ENCODE measurements around the gene NFATC2IP. TPM values are rescaled to one million over a fixed set of nuclear protein-coding genes. Genes with fewer than 3 reads are reported as not detected.
A peak's percentile ranks its signal among the peaks of the same experiment; 100 is the strongest.

NFATC2IP gene
- total and polyA plus RNA-seq, 2 of the 13 experiments (the other 11 are each of a cell fraction or from before 2014, with no cell fraction given) = 32.1 to 48.5 TPM

- Histone ChIP-seq H3K27me3 (ENCODE audit: control insufficient read depth in 1 of 2, insufficient read depth in 2 of 2, low read length in 2 of 2) (no peaks in the 10 kb centered on the region), H3K9me3 (ENCODE audit: low read length) (no peaks in the 10 kb centered on the region), H3K36me3 (replicated peaks in 1 of 2; ENCODE audit: control insufficient read depth in 1 of 2, insufficient read depth in 2 of 2, low read length in 2 of 2) (no peaks in the 10 kb centered on the region), H4K20me1 (ENCODE audit: insufficient read depth, low read length) (no peaks in the 10 kb centered on the region), H3K27ac (ENCODE audit: extremely low read length, insufficient read depth, low read length) (no peak overlapping the region), H3K79me2 (ENCODE audit: insufficient read depth, low read length) (no peaks in the 10 kb centered on the region), H3K4me3 (replicated peaks in 1 of 3; ENCODE audit: insufficient read depth in 1 of 3, low read depth in 2 of 3, low read length in 3 of 3) (no peak overlapping the region), H3K9ac (ENCODE audit: insufficient read depth, low read depth, low read length) (no peak overlapping the region), H3K4me2 (ENCODE audit: low read depth, low read length) (peak overlapping the region; percentile 9; the same call in 1 of the 2 replicates), H3K4me1 (ENCODE audit: insufficient read depth, low read length) (peaks cover 77% of the 10 kb centered on the region), H2AFZ (ENCODE audit: low read length) (no peak overlapping the region)
- intact Hi-C loops (cut with micrococcal nuclease; ENCODE audit: unreplicated experiment) = no loop called here
- FAIRE-seq = no peak
- no TSS peak for BruUV-seq (replicated peaks)
- TF ChIP-seq LRRFIP1 (CRISPR knock-in tag; conservative IDR thresholded peaks at IDR 0.05) = no peak
- WGBS (ENCODE audit: low lambda C conversion rate) = 52% methylated on average over 8 of the region's 8 CpGs
- DNase-seq (ENCODE audit: low spot score) = no peak
- ChIA-PET CTCF (ENCODE audit: low intra/inter-chr PET ratio, low total read pairs) (no interaction called here), POLR2A (interaction anchor here (0.7 to 0.8 kb wide), 2 partner anchors 68 to 70 kb away, joined by 3 read pairs; no protein-coding TSS in a partner anchor)
- no peak for ATAC-seq
- in situ Hi-C loops (cut with HindIII; ENCODE audit: extremely low pct_ligation_motif_present, low pct_unique_long_range_greater_than_20kb) = no loop called here
Measured at GRCh38 chr16:28933171-28933570, 17.6 kb upstream of the NFATC2IP start.

- ChIA-PET POLR2A (interaction anchor here (1.5 to 4.9 kb wide), 3 partner anchors 11 to 93 kb away, joined by 6 to 60 read pairs (median 13); partner anchors contain the start of genes RABEP2 and TUFM), CTCF (ENCODE audit: low intra/inter-chr PET ratio, low total read pairs) (no interaction called here)
- no peak overlapping the region; the same call in 1 of the 2 replicates for H3K9ac ChIP-seq (ENCODE audit: insufficient read depth, low read depth, low read length)
- DNase-seq (ENCODE audit: low spot score) = no peak
- H3K9me3 ChIP-seq (ENCODE audit: low read length) = no peaks in the 10 kb centered on the region
- FAIRE-seq = no peak
- H3K4me2 ChIP-seq (ENCODE audit: low read depth, low read length) = peak overlapping the region; percentile 73
- 93% methylated on average over 4 of the region's 4 CpGs for WGBS (ENCODE audit: low lambda C conversion rate)
- intact Hi-C loops (cut with micrococcal nuclease; ENCODE audit: unreplicated experiment) = loop anchor here (5.0 kb wide), 1 partner anchor 113 kb away; the partner anchor contains the start of gene ATXN2L
- H2AFZ ChIP-seq (ENCODE audit: low read length) = no peak overlapping the region
- H3K27ac ChIP-seq (ENCODE audit: extremely low read length, insufficient read depth, low read length) = no peak overlapping the region
- H3K27me3 ChIP-seq (ENCODE audit: control insufficient read depth in 1 of 2, insufficient read depth in 2 of 2, low read length in 2 of 2) = no peaks in the 10 kb centered on the region
- H4K20me1 ChIP-seq (ENCODE audit: insufficient read depth, low read length) = no peaks in the 10 kb centered on the region
- no peak for ATAC-seq
- no TSS peak for BruUV-seq (replicated peaks)
- in situ Hi-C loops (cut with HindIII; ENCODE audit: extremely low pct_ligation_motif_present, low pct_unique_long_range_greater_than_20kb) = loop anchor here (5.0 kb wide), 1 partner anchor 68 kb away; no protein-coding TSS in a partner anchor
- no peaks in the 10 kb centered on the region for H3K79me2 ChIP-seq (ENCODE audit: insufficient read depth, low read length)
- peak overlapping the region in 2 of 3 experiments; percentile 40 to 69; a peak in 4 of 6 replicates for H3K4me3 ChIP-seq (replicated peaks in 1 of 3; ENCODE audit: insufficient read depth in 1 of 3, low read depth in 2 of 3, low read length in 3 of 3)
- peaks cover 71% of the 10 kb centered on the region for H3K4me1 ChIP-seq (ENCODE audit: insufficient read depth, low read length)
- no peaks in the 10 kb centered on the region for H3K36me3 ChIP-seq (replicated peaks in 1 of 2; ENCODE audit: control insufficient read depth in 1 of 2, insufficient read depth in 2 of 2, low read length in 2 of 2)
- no peak for TF ChIP-seq ZBTB46 (CRISPR knock-in tag; IDR thresholded peaks at IDR 0.05; ENCODE audit: borderline replicate concordance)
- 0 out of 2 replicates have a peak, but pooled peaks have one; percentile 36 for TF ChIP-seq DPF2 (CRISPR knock-in tag; IDR thresholded peaks at IDR 0.05; ENCODE audit: borderline replicate concordance, low read depth)
- no peak for TF ChIP-seq ZNF24 (IDR thresholded peaks at IDR 0.05)
- no peak for TF ChIP-seq ZNF747 (CRISPR knock-in tag; IDR thresholded peaks at IDR 0.05; ENCODE audit: borderline replicate concordance)
- 0 out of 2 replicates have a peak, but pooled peaks have one; percentile 10 for TF ChIP-seq ZNF546 (CRISPR knock-in tag; conservative IDR thresholded peaks at IDR 0.05)
- no peak for TF ChIP-seq HOXA5 (CRISPR knock-in tag; IDR thresholded peaks at IDR 0.05)
- TF ChIP-seq ZNF782 (CRISPR knock-in tag; IDR thresholded peaks at IDR 0.05; ENCODE audit: borderline replicate concordance) = no peak
Measured at GRCh38 chr16:28935346-28935745, 15.4 kb upstream of the NFATC2IP start.

Measured in HepG2 (cell line).